Hepatocyte (in vitro differentiated cells): ENCODE results near the gene SORCS2.

Experiments used
- CTCF ChIP-seq: fragments of 200-600 bp; sonication (generic); IDR thresholded peaks from 2 replicates; pipeline ENCODE4 v1.5.1; 2016; ENCODE audit warnings: antibody characterized with exemption, mild to moderate bottlenecking; ENCODE audit not compliant: poor library complexity
- EZH2phosphoT487 ChIP-seq: fragments of 200-600 bp; sonication (generic); IDR thresholded peaks from one replicate; pipeline ENCODE4 v1.6.1; 2018; ENCODE audit warnings: antibody characterized with exemption, mild to moderate bottlenecking, low read depth, moderate library complexity; ENCODE audit not compliant: unreplicated experiment, severe bottlenecking

- TF ChIP-seq CTCF (no peak), EZH2phosphoT487 (no peak)
Observed at GRCh38 chr4:7408166-7408565, 215.8 kb downstream of the SORCS2 start.
